Prostate gland (tissue), 2 donors: ENCODE measurements around the gene FXR2.

ENCODE experiments used
- CTCF ChIP-seq, 4 experiments: fragments of 200-600 bp in 2 of 4; fragments of 450-650 bp in 2 of 4; sonication (generic) in 2 of 4; IDR thresholded peaks; 1 replicate in 3 of 4; 2 replicates in 1 of 4; pipeline ENCODE4 v1.5.1; 2016 to 2019; ENCODE audit warnings: antibody characterized with exemption in 4 of 4, mild to moderate bottlenecking in 2 of 4, moderate library complexity in 2 of 4
- POLR2A ChIP-seq: fragments of 450-650 bp; IDR thresholded peaks from one replicate; pipeline ENCODE4 v1.6.1; 2016; ENCODE audit warnings: antibody characterized with exemption, mild to moderate bottlenecking
- POLR2AphosphoS5 ChIP-seq: sonication (generic); formaldehyde crosslinking; IDR thresholded peaks from one replicate; pipeline ENCODE4 v1.6.1; 2017; ENCODE audit warnings: antibody characterized with exemption

GRCh38 chr17:7579834-7580603 lies 34.7 kb downstream of the FXR2 start:
- TF ChIP-seq CTCF (IDR thresholded peaks at IDR 0.05) (no peak), POLR2A (no peak), POLR2AphosphoS5 (no peak)
